ENCODE data around the gene ATP2B3. TPM values are rescaled to one million over a fixed set of nuclear protein-coding genes. Genes with fewer than 3 reads are reported as not detected.

ATP2B3 gene
- total and polyA plus RNA-seq, 2 of the 4 experiments (the other 2 are of a cell fraction) = under 0.01 to 0.03 TPM

DNA sequence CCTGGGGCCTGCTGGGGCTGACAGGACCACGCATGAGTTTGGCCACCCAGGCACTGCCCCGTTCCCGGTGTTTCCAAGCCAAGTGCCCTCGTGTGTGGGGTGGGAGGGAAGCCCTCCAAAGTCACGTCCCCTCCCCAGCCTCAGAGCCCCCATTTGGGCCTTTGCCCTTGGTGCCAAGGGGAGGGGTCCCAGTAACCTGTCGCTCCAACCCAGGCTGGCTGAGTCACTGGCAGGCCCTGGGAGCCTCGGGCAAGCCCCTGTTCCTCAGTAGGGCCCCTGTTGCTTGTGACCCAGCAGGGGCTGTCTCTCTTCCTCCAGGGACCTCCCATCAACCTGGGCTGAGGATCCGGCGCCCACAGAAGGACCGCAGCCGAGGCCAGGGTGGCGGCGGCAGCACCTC is 36.4 kb upstream of the ATP2B3 start:
- ChIA-PET CTCF (no interaction called here), POLR2A (ENCODE audit: unreplicated experiment) (no interaction called here)
- Histone ChIP-seq H3K79me1 (ENCODE audit: low read depth in 1 of 2, low read length in 2 of 2) (peaks cover 0 to 5% of the 10 kb centered on the region in 2 experiments; a peak in 1 of 4 replicates), H3K4me3 (ENCODE audit: insufficient read depth, low read depth, low read length) (no peak overlapping the region), H3K9me3 (ENCODE audit: control insufficient read depth, insufficient read depth, low read length) (no peaks in the 10 kb centered on the region), H3K56ac (ENCODE audit: extremely low read depth, insufficient read depth, low read length) (no peak overlapping the region), H4K8ac (ENCODE audit: low read depth in 2 of 2, low read length in 2 of 2) (no peak overlapping the region), H3K9me1 (ENCODE audit: insufficient read depth, low read length) (peaks cover 15% of the 10 kb centered on the region), H3K4me1 (ENCODE audit: control insufficient read depth, insufficient read depth, low read length) (peaks cover 16% of the 10 kb centered on the region), H2AK9ac (replicated peaks; ENCODE audit: low read depth, low read length, poor library complexity) (no peak overlapping the region), H3K4ac (ENCODE audit: low read depth, low read length) (no peak overlapping the region), H4K20me1 (ENCODE audit: insufficient read depth, low read length) (no peaks in the 10 kb centered on the region), H3K36me3 (ENCODE audit: control insufficient read depth, insufficient read depth, low read length) (no peaks in the 10 kb centered on the region), H2AK5ac (ENCODE audit: low read depth, low read length) (no peak overlapping the region), H3K18ac (ENCODE audit: low read depth, low read length) (no peak overlapping the region), H3K9ac (ENCODE audit: low read depth, low read length) (no peak overlapping the region), H2BK5ac (ENCODE audit: low read depth, low read length, poor library complexity, severe bottlenecking) (no peak overlapping the region), H3K4me2 (ENCODE audit: low read depth, low read length) (no peak overlapping the region), H2BK15ac (ENCODE audit: low read depth, low read length) (no peak overlapping the region), H3K27me3 (ENCODE audit: control insufficient read depth, insufficient read depth, low read length) (no peaks in the 10 kb centered on the region), H2BK20ac (ENCODE audit: low read depth, low read length) (no peak overlapping the region), H4K91ac (ENCODE audit: insufficient read depth, low read depth, low read length) (no peak overlapping the region), H2BK120ac (ENCODE audit: low read depth, low read length) (no peak overlapping the region), H3K23ac (ENCODE audit: low read depth, low read length) (no peak overlapping the region), H4K5ac (ENCODE audit: low read depth, low read length) (no peak overlapping the region), H3K27ac (ENCODE audit: insufficient read depth, low read length) (no peak overlapping the region), H2AFZ (replicated peaks; ENCODE audit: low read length, poor library complexity) (no peak overlapping the region), H3K14ac (replicated peaks; ENCODE audit: low read depth, low read length) (no peak overlapping the region)
- intact Hi-C loops (cut with micrococcal nuclease) = no loop called here
- dilution Hi-C loops (cut with HindIII; ENCODE audit: low sequenced_read_pairs, unreplicated experiment) = no loop called here
- WGBS, 2 experiments (ENCODE audit: extremely low coverage in 2 of 2, insufficient read length in 1 of 2) = 93% methylated on average over 3 of the region's 13 CpGs; no CpG with 5 or more reads in 1 of the 2 experiments
- ATAC-seq (ENCODE audit: low read depth) (no peak), DNase-seq (no peak)
- BruUV-seq (replicated peaks) = no TSS peak
- in situ Hi-C loops (cut with MboI; ENCODE audit: low sequenced_read_pairs) = no loop called here
- no peak for TF ChIP-seq CHD1 (IDR thresholded peaks at IDR 0.05; ENCODE audit: low read depth, low read length)
- no peak for TF ChIP-seq RAD21 (IDR thresholded peaks at IDR 0.05; ENCODE audit: low read length)
- no peak for TF ChIP-seq CEBPB (IDR thresholded peaks at IDR 0.05; ENCODE audit: low read depth, low read length)
- TF ChIP-seq BHLHE40 (IDR thresholded peaks at IDR 0.05; ENCODE audit: low read depth, low read length) = no peak
- no peak for TF ChIP-seq NFE2L2 (IDR thresholded peaks at IDR 0.05; ENCODE audit: low read depth, low read length)
- TF ChIP-seq FOS (IDR thresholded peaks at IDR 0.05; ENCODE audit: low read depth, low read length) = no peak
- no peak for TF ChIP-seq POLR2A (IDR thresholded peaks at IDR 0.05; ENCODE audit: low read depth, low read length)
- TF ChIP-seq, protein P1, sequence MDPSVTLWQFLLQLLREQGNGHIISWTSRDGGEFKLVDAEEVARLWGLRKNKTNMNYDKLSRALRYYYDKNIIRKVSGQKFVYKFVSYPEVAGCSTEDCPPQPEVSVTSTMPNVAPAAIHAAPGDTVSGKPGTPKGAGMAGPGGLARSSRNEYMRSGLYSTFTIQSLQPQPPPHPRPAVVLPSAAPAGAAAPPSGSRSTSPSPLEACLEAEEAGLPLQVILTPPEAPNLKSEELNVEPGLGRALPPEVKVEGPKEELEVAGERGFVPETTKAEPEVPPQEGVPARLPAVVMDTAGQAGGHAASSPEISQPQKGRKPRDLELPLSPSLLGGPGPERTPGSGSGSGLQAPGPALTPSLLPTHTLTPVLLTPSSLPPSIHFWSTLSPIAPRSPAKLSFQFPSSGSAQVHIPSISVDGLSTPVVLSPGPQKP (IDR thresholded peaks at IDR 0.05; ENCODE audit: borderline replicate concordance, low read depth, low read length) = no peak
- TF ChIP-seq, protein P2, sequence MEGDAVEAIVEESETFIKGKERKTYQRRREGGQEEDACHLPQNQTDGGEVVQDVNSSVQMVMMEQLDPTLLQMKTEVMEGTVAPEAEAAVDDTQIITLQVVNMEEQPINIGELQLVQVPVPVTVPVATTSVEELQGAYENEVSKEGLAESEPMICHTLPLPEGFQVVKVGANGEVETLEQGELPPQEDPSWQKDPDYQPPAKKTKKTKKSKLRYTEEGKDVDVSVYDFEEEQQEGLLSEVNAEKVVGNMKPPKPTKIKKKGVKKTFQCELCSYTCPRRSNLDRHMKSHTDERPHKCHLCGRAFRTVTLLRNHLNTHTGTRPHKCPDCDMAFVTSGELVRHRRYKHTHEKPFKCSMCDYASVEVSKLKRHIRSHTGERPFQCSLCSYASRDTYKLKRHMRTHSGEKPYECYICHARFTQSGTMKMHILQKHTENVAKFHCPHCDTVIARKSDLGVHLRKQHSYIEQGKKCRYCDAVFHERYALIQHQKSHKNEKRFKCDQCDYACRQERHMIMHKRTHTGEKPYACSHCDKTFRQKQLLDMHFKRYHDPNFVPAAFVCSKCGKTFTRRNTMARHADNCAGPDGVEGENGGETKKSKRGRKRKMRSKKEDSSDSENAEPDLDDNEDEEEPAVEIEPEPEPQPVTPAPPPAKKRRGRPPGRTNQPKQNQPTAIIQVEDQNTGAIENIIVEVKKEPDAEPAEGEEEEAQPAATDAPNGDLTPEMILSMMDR (conservative IDR thresholded peaks at IDR 0.05; ENCODE audit: low read depth, low read length) = no peak
- TF ChIP-seq MAZ (IDR thresholded peaks at IDR 0.05; ENCODE audit: borderline replicate concordance, low read depth, low read length) = no peak
- no peak for TF ChIP-seq RFX5 (IDR thresholded peaks at IDR 0.05; ENCODE audit: low read depth, low read length)
- TF ChIP-seq MXI1 (IDR thresholded peaks at IDR 0.05; ENCODE audit: borderline replicate concordance, low read depth, low read length) = no peak
- TF ChIP-seq MAFK (IDR thresholded peaks at IDR 0.05; ENCODE audit: low read depth, low read length) = no peak
- TF ChIP-seq RCOR1 (IDR thresholded peaks at IDR 0.05; ENCODE audit: insufficient replicate concordance, low read length) = no peak
- TF ChIP-seq SMC3 (IDR thresholded peaks at IDR 0.05; ENCODE audit: low read depth, low read length) = no peak
- TF ChIP-seq, protein P3, sequence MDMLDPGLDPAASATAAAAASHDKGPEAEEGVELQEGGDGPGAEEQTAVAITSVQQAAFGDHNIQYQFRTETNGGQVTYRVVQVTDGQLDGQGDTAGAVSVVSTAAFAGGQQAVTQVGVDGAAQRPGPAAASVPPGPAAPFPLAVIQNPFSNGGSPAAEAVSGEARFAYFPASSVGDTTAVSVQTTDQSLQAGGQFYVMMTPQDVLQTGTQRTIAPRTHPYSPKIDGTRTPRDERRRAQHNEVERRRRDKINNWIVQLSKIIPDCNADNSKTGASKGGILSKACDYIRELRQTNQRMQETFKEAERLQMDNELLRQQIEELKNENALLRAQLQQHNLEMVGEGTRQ (IDR thresholded peaks at IDR 0.05; ENCODE audit: low read depth, low read length) = no peak
